ENCODE data around the gene WWOX.

DNA sequence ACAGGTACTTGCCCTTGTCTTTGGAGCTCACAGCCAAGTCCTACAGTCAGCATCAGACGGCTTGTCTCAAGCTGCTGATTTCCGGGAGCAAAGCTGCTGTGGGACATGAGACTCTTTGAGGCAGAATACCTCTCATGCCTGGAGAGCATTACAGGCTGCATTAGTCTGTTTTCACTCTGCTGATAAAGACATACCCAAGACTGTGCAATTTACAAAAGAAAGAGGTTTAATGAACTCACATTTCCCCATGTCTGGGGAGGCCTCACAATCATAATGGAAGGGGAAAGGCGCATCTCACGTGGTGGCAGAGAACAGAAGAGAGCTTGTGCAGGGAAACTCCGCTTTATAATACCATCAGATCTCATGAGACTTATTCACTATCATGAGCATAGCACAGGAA, 661.2 kb downstream of the WWOX start:
- TF ChIP-seq EZH2 (IDR thresholded peaks at IDR 0.05) (no peak), FOXP2 (optimal IDR thresholded peaks at IDR 0.05; ENCODE audit: control extremely low read depth, extremely low read length, insufficient read depth) (no peak)

All from SK-N-MC (cell line).